HepG2 (cell line): ENCODE results near the gene SOCS1. TPM values are rescaled to one million over a fixed set of nuclear protein-coding genes. Genes with fewer than 3 reads are reported as not detected.
A peak's percentile ranks its signal among the peaks of the same experiment; 100 is the strongest.

Experiments
- AGO1 ChIP-seq: fragments of 200-400 bp; formaldehyde crosslinking; IDR thresholded peaks from 2 replicates; pipeline ENCODE4 v1.6.1; 2017; ENCODE audit warnings: mild to moderate bottlenecking, low read depth, low read length, moderate library complexity; ENCODE audit not compliant: poor library complexity, severe bottlenecking
- CHD4 ChIP-seq: fragments of 200-600 bp; sonication (generic); IDR thresholded peaks from 2 replicates; pipeline ENCODE4 v1.7.0; 2017; ENCODE audit warnings: mild to moderate bottlenecking, low read length, borderline replicate concordance
- HNRNPLL ChIP-seq: fragments of 200-400 bp; formaldehyde crosslinking; IDR thresholded peaks from 2 replicates; pipeline ENCODE4 v1.6.1; 2017; ENCODE audit warnings: mild to moderate bottlenecking, low read depth, low read length; ENCODE audit not compliant: poor library complexity, severe bottlenecking
- KDM5B ChIP-seq: sonication (generic); formaldehyde crosslinking; IDR thresholded peaks from 2 replicates; pipeline ENCODE4 v1.4.0; 2020; ENCODE audit warnings: missing genetic modification reagents, mild to moderate bottlenecking, borderline replicate concordance
- NFE2L1 ChIP-seq: sonication (generic); formaldehyde crosslinking; IDR thresholded peaks from 2 replicates; pipeline ENCODE4 v1.4.0; 2020; ENCODE audit warnings: missing genetic modification reagents, mild to moderate bottlenecking, borderline replicate concordance
- NRL ChIP-seq: sonication (generic); formaldehyde crosslinking; IDR thresholded peaks from 2 replicates; pipeline ENCODE4 v1.5.0; 2020; ENCODE audit warnings: missing genetic modification reagents, mild to moderate bottlenecking, moderate library complexity, borderline replicate concordance
- PTBP1 ChIP-seq: fragments of 200-400 bp; formaldehyde crosslinking; IDR thresholded peaks from 2 replicates; pipeline ENCODE4 v1.6.1; 2018; ENCODE audit warnings: low read length, low read depth; ENCODE audit not compliant: poor library complexity, severe bottlenecking
- SALL1 ChIP-seq: sonication (generic); formaldehyde crosslinking; IDR thresholded peaks from 2 replicates; pipeline ENCODE4 v1.8.0; 2022; ENCODE audit warnings: mild to moderate bottlenecking, missing genetic modification reagents
- SRF ChIP-seq: IDR thresholded peaks from 2 replicates; pipeline ENCODE4 v1.6.1; 2011; ENCODE audit warnings: mild to moderate bottlenecking, low read depth, low read length, moderate library complexity
- ZBTB38 ChIP-seq: sonication (generic); formaldehyde crosslinking; IDR thresholded peaks from 2 replicates; pipeline ENCODE4 v1.5.1; 2020; ENCODE audit warnings: mild to moderate bottlenecking, missing genetic modification reagents
- ZNF350 ChIP-seq: sonication (generic); formaldehyde crosslinking; IDR thresholded peaks from 2 replicates; pipeline ENCODE4 v1.4.0; 2020; ENCODE audit warnings: mild to moderate bottlenecking, low read depth, missing genetic modification reagents, borderline replicate concordance
- ZNF616 ChIP-seq: sonication (generic); formaldehyde crosslinking; IDR thresholded peaks from 2 replicates; pipeline ENCODE4 v1.5.0; 2020; ENCODE audit warnings: low read depth, mild to moderate bottlenecking, missing genetic modification reagents
- ZNF768 ChIP-seq: sonication (generic); formaldehyde crosslinking; IDR thresholded peaks from 2 replicates; pipeline ENCODE4 v1.4.0; 2020; ENCODE audit warnings: missing genetic modification reagents
- ZSCAN29 ChIP-seq: sonication (generic); formaldehyde crosslinking; conservative IDR thresholded peaks from 2 replicates; pipeline ENCODE4 v1.4.0; 2020; ENCODE audit warnings: mild to moderate bottlenecking, missing genetic modification reagents
- polyA plus RNA-seq, 8 experiments: library from polyadenylated mRNA; depleted of rRNA in 3 of 8; stranded (reverse) in 7 of 8; unstranded in 1 of 8; fragments of >200 nt; fragmentation: Illumina TruSeq in 4 of 8; extraction: Trizol in 4 of 8; gene quantifications; 2 replicates each; pipeline versions ENCODE4 v1.2.1 to v1.2.3, GENCODE V29; 2011 to 2016; ENCODE audit warnings: low read depth in 4 of 8, missing spikeins in 1 of 8, mixed read lengths in 1 of 8; ENCODE audit not compliant: insufficient read depth in 1 of 8
- total RNA-seq, 5 experiments: library from RNA; depleted of rRNA; stranded (reverse); fragments of >200 nt; fragmentation: Illumina TruSeq; extraction: Trizol; gene quantifications; 2 replicates each; pipeline ENCODE4 v1.2.3, GENCODE V29; 2016; ENCODE audit warnings: low read depth in 1 of 5
- TF ChIP-seq, protein P1 (sequence below): IDR thresholded peaks from 2 replicates; pipeline ENCODE4 v1.6.1; 2016; ENCODE audit warnings: mild to moderate bottlenecking, missing biosample characterization, missing genetic modification reagents
- TF ChIP-seq, protein P2 (sequence below): sonication (generic); formaldehyde crosslinking; IDR thresholded peaks from 2 replicates; pipeline ENCODE4 v1.8.0; 2022; ENCODE audit warnings: missing genetic modification reagents, mild to moderate bottlenecking, borderline replicate concordance
- TF ChIP-seq, protein P3 (sequence below): sonication (generic); formaldehyde crosslinking; IDR thresholded peaks from 2 replicates; pipeline ENCODE4 v1.4.0; 2020; ENCODE audit warnings: missing genetic modification reagents
- TF ChIP-seq, protein P4 (sequence below): sonication (generic); formaldehyde crosslinking; IDR thresholded peaks from 2 replicates; pipeline ENCODE4 v1.4.0; 2020; ENCODE audit warnings: missing genetic modification reagents, mild to moderate bottlenecking, borderline replicate concordance

Gene SOCS1
- total and polyA plus RNA-seq, 2 of the 13 experiments (the other 11 are each of a cell fraction or from before 2014, with no cell fraction given): 5.3 to 6.3 TPM

DNA sequence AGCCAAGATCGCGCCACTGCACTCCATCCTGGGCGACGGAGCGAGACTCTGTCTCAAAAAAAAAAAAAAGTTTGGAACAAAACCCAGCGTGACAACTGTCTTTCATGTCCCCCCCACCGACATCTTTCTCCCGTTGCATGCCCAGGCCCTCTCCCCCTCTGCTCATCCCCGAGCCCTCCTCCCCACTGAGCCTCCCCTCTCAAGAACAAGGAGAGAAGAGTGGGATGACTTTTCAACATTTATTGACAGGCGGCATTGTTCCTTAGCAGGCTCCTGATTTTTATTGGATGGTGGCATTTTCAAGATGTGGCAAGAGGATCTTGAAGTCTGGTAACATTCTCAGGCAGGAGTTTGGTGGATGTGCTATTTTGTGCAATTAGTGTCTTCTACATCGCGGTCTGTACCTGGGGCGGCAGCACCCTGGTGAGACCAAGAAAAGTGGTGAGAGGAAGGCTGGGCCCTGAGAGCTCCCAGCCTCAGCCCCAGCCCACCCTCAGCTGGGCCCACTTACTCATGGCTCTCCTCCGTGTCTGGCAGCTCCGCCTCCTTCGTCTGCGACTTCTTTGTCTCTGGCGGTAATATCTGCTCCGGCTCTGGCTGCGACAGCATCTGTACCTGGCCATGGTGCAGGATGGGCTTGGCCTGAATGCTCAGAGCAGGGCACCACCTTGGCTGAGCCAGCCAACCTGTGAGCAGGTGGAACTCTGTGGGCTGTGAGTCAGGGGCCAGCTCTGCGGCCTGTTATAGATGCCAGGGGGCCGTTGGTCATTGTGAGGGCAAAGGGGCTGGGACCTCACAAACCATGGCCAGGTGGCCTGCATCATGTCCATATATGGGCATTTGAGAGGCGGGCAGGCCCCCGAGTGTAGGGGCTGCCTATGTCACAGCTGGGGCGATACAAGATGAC lies 24.9 kb upstream of the SOCS1 start, which contains the start of gene PRM1 (continued):
- TF ChIP-seq CHD4 (no peak), NRL (CRISPR knock-in tag) (peak; percentile 84), ZSCAN29 (CRISPR knock-in tag) (peak; percentile 40; the same call in 1 of the 2 replicates), NFE2L1 (CRISPR knock-in tag) (peak; percentile 69; the same call in 1 of the 2 replicates), AGO1 (peak; percentile 71), SRF (peak; percentile 94), HNRNPLL (peak; percentile 37), PTBP1 (no peak), ZBTB38 (peak; percentile 42), ZNF616 (no peak), ZNF350 (CRISPR knock-in tag) (peak; percentile 23; the same call in 1 of the 2 replicates), KDM5B (CRISPR knock-in tag) (peak; percentile 56; the same call in 1 of the 2 replicates), ZNF768 (peak; percentile 25; the same call in 1 of the 2 replicates), SALL1 (CRISPR knock-in tag) (peak; percentile 22; the same call in 1 of the 2 replicates)
- TF ChIP-seq, protein P1, sequence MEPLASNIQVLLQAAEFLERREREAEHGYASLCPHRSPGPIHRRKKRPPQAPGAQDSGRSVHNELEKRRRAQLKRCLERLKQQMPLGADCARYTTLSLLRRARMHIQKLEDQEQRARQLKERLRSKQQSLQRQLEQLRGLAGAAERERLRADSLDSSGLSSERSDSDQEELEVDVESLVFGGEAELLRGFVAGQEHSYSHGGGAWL: no peak
- TF ChIP-seq, protein P2, sequence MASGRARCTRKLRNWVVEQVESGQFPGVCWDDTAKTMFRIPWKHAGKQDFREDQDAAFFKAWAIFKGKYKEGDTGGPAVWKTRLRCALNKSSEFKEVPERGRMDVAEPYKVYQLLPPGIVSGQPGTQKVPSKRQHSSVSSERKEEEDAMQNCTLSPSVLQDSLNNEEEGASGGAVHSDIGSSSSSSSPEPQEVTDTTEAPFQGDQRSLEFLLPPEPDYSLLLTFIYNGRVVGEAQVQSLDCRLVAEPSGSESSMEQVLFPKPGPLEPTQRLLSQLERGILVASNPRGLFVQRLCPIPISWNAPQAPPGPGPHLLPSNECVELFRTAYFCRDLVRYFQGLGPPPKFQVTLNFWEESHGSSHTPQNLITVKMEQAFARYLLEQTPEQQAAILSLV (CRISPR knock-in tag): 0 out of 2 replicates have a peak, but pooled peaks have one; percentile 48
- TF ChIP-seq, protein P3, sequence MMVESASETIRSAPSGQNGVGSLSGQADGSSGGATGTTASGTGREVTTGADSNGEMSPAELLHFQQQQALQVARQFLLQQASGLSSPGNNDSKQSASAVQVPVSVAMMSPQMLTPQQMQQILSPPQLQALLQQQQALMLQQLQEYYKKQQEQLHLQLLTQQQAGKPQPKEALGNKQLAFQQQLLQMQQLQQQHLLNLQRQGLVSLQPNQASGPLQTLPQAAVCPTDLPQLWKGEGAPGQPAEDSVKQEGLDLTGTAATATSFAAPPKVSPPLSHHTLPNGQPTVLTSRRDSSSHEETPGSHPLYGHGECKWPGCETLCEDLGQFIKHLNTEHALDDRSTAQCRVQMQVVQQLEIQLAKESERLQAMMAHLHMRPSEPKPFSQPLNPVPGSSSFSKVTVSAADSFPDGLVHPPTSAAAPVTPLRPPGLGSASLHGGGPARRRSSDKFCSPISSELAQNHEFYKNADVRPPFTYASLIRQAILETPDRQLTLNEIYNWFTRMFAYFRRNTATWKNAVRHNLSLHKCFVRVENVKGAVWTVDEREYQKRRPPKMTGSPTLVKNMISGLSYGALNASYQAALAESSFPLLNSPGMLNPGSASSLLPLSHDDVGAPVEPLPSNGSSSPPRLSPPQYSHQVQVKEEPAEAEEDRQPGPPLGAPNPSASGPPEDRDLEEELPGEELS (CRISPR knock-in tag): no peak
- TF ChIP-seq, protein P4, sequence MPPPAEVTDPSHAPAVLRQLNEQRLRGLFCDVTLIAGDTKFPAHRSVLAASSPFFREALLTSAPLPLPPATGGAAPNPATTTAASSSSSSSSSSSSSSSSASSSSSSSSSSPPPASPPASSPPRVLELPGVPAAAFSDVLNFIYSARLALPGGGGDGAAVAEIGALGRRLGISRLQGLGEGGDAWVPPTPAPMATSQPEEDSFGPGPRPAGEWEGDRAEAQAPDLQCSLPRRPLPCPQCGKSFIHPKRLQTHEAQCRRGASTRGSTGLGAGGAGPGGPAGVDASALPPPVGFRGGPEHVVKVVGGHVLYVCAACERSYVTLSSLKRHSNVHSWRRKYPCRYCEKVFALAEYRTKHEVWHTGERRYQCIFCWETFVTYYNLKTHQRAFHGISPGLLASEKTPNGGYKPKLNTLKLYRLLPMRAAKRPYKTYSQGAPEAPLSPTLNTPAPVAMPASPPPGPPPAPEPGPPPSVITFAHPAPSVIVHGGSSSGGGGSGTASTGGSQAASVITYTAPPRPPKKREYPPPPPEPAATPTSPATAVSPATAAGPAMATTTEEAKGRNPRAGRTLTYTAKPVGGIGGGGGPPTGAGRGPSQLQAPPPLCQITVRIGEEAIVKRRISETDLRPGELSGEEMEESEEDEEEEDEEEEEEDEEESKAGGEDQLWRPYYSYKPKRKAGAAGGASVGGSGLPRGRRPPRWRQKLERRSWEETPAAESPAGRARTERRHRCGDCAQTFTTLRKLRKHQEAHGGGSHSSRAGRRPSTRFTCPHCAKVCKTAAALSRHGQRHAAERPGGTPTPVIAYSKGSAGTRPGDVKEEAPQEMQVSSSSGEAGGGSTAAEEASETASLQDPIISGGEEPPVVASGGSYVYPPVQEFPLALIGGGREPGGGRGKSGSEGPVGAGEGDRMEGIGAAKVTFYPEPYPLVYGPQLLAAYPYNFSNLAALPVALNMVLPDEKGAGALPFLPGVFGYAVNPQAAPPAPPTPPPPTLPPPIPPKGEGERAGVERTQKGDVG (CRISPR knock-in tag): 0 out of 2 replicates have a peak, but pooled peaks have one; percentile 2
